ENCODE data around the gene MGAT1. TPM values are rescaled to one million over a fixed set of nuclear protein-coding genes. Genes with fewer than 3 reads are reported as not detected.

The MGAT1 gene
- polyA plus RNA-seq, 3 donors, result 231 to 523 (median 385) TPM

GRCh38 chr5:180779985-180780610, 22.5 kb downstream of the MGAT1 start:
- H3K27ac ChIP-seq (ENCODE audit: low read depth in 1 of 2, low read length in 2 of 2), result no peak overlapping the region
- Mint-ChIP-seq H3K4me1 (peaks cover 2% of the 10 kb centered on the region), H3K27me3 (ENCODE audit: low read depth in 3 of 3) (peaks cover 5 to 8% (median 5%) of the 10 kb centered on the region in 3 donors), H3K9me3 (peaks cover 0 to 2% (median 0%) of the 10 kb centered on the region in 7 donors), H3K36me3 (peaks cover 18% of the 10 kb centered on the region in 2 donors), H3K4me3 (no peak overlapping the region), H3K27ac (peak overlapping the region in 1 of 7 donors; percentile 17)
- 100% methylated on average over 3 of the region's 10 CpGs for WGBS (ENCODE audit: insufficient coverage)
- intact Hi-C loops (cut with micrococcal nuclease), result loop anchor here in 1 of 2 donors (10.0 kb wide), 1 partner anchor 375 kb away; no protein-coding TSS in a partner anchor
- H3K79me2 ChIP-seq (ENCODE audit: insufficient read depth, low read length), result no peaks in the 10 kb centered on the region
- DNase-seq, result no peak
- no peak overlapping the region for H3K9ac ChIP-seq (ENCODE audit: insufficient read depth, low read length, poor library complexity, severe bottlenecking)
- H3K4me2 ChIP-seq (replicated peaks; ENCODE audit: extremely low read depth, low read length, poor library complexity, severe bottlenecking), result no peak overlapping the region
- H3K4me1 ChIP-seq (ENCODE audit: control insufficient read depth in 1 of 2, insufficient read depth in 2 of 2, low read length in 2 of 2), result no peaks in the 10 kb centered on the region
- H3K4me3 ChIP-seq (replicated peaks in 1 of 3; ENCODE audit: low read depth in 2 of 3, low read length in 3 of 3), result no peak overlapping the region
- H3K27me3 ChIP-seq (ENCODE audit: control insufficient read depth in 2 of 2, insufficient read depth in 2 of 2, low read length in 2 of 2), result no peaks in the 10 kb centered on the region
- no peak for TF ChIP-seq CTCF (IDR thresholded peaks at IDR 0.05)
- peaks cover 43% of the 10 kb centered on the region for H4K20me1 ChIP-seq (ENCODE audit: insufficient read depth, low read length)
- H3K36me3 ChIP-seq (replicated peaks in 1 of 2; ENCODE audit: control insufficient read depth in 1 of 2, insufficient read depth in 2 of 2, low read length in 2 of 2), result no peaks in the 10 kb centered on the region
- H2AFZ ChIP-seq (ENCODE audit: insufficient read depth, low read depth, low read length, poor library complexity, severe bottlenecking), result no peak overlapping the region
- no peaks in the 10 kb centered on the region for H3K9me3 ChIP-seq (replicated peaks in 1 of 2; ENCODE audit: control insufficient read depth in 1 of 2, insufficient read depth in 1 of 2, low read length in 2 of 2)

- Histone ChIP-seq H3K36me3 (replicated peaks in 1 of 2; ENCODE audit: control insufficient read depth in 1 of 2, insufficient read depth in 2 of 2, low read length in 2 of 2) (no peaks in the 10 kb centered on the region), H3K27me3 (ENCODE audit: control insufficient read depth in 2 of 2, insufficient read depth in 2 of 2, low read length in 2 of 2) (no peaks in the 10 kb centered on the region), H2AFZ (ENCODE audit: insufficient read depth, low read depth, low read length, poor library complexity, severe bottlenecking) (no peak overlapping the region), H3K4me2 (replicated peaks; ENCODE audit: extremely low read depth, low read length, poor library complexity, severe bottlenecking) (no peak overlapping the region), H3K9me3 (replicated peaks in 1 of 2; ENCODE audit: control insufficient read depth in 1 of 2, insufficient read depth in 1 of 2, low read length in 2 of 2) (no peaks in the 10 kb centered on the region), H3K4me1 (ENCODE audit: control insufficient read depth in 1 of 2, insufficient read depth in 2 of 2, low read length in 2 of 2) (no peaks in the 10 kb centered on the region), H3K27ac (ENCODE audit: low read depth in 1 of 2, low read length in 2 of 2) (no peak overlapping the region), H3K9ac (ENCODE audit: insufficient read depth, low read length, poor library complexity, severe bottlenecking) (no peak overlapping the region), H3K4me3 (replicated peaks in 1 of 3; ENCODE audit: low read depth in 2 of 3, low read length in 3 of 3) (no peak overlapping the region), H4K20me1 (ENCODE audit: insufficient read depth, low read length) (peaks cover 17% of the 10 kb centered on the region), H3K79me2 (ENCODE audit: insufficient read depth, low read length) (no peaks in the 10 kb centered on the region)
- no peak for DNase-seq
- Mint-ChIP-seq H3K4me3 (no peak overlapping the region), H3K9me3 (peaks cover 3 to 14% (median 9%) of the 10 kb centered on the region in 7 donors), H3K4me1 (no peaks in the 10 kb centered on the region), H3K36me3 (peaks cover 14 to 15% of the 10 kb centered on the region in 2 donors), H3K27ac (no peak overlapping the region), H3K27me3 (ENCODE audit: low read depth in 3 of 3) (peaks cover 7 to 11% (median 8%) of the 10 kb centered on the region in 3 donors)
- intact Hi-C loops (cut with micrococcal nuclease), result no loop called here
- 100% methylated on average over 1 of the region's 1 CpG for WGBS (ENCODE audit: insufficient coverage)
- TF ChIP-seq CTCF (IDR thresholded peaks at IDR 0.05), result no peak
Observed at GRCh38 chr5:180777475-180777874, 25.1 kb downstream of the MGAT1 start.
